HG03439 (cell line): ENCODE measurements around the gene FAM13A.
"Not testable (repeated sequence)": the region's sequence is repeated elsewhere in the genome, so short reads cannot be mapped to it uniquely, and the experiment has no call there.

Experiments used
- ATAC-seq: cut with Tn5 transposase; IDR thresholded peaks from one replicate; pipeline ENCODE4 v1.9.1; 2021; ENCODE audit warnings: mild to moderate bottlenecking, moderate library complexity; ENCODE audit not compliant: unreplicated experiment

The FAM13A gene

GRCh38 chr4:89000844-89001360 is 56.1 kb downstream of the FAM13A start:
- no peak for ATAC-seq

GRCh38 chr4:89000382-89000781 is 56.6 kb downstream of the FAM13A start:
- no peak for ATAC-seq

- ATAC-seq, result no peak
Observed at GRCh38 chr4:88999392-88999930, 57.5 kb downstream of the FAM13A start.

GRCh38 chr4:88998891-88999290 is 58.1 kb downstream of the FAM13A start:
- ATAC-seq, result no peak

GRCh38 chr4:88998001-88998400 is 59.0 kb downstream of the FAM13A start:
- ATAC-seq, result no peak

- ATAC-seq, result no peak
Observed at GRCh38 chr4:88995874-88996273, 61.1 kb downstream of the FAM13A start.

- not testable (repeated sequence) for ATAC-seq
Observed at GRCh38 chr4:88995257-88995656, 61.7 kb downstream of the FAM13A start.

GRCh38 chr4:88993246-88993645 is 63.7 kb downstream of the FAM13A start:
- ATAC-seq, result no peak

- no peak for ATAC-seq
Observed at GRCh38 chr4:88991746-88992145, 65.2 kb downstream of the FAM13A start.

- no peak for ATAC-seq
Observed at GRCh38 chr4:88989990-88990389, 67.0 kb downstream of the FAM13A start.

GRCh38 chr4:88985088-88985773 is 71.8 kb downstream of the FAM13A start:
- no peak for ATAC-seq

- no peak for ATAC-seq
Observed at GRCh38 chr4:88982757-88983156, 74.2 kb downstream of the FAM13A start.

GRCh38 chr4:88981993-88982392 is 75.0 kb downstream of the FAM13A start:
- no peak for ATAC-seq

GRCh38 chr4:88981556-88981955 is 75.4 kb downstream of the FAM13A start:
- ATAC-seq, result no peak

GRCh38 chr4:88979276-88979675 is 77.7 kb downstream of the FAM13A start:
- ATAC-seq, result no peak

GRCh38 chr4:88976775-88977035 is 80.3 kb downstream of the FAM13A start:
- no peak for ATAC-seq

GRCh38 chr4:88975958-88976774 is 80.8 kb downstream of the FAM13A start:
- ATAC-seq, result no peak

GRCh38 chr4:88971536-88971935 is 85.4 kb downstream of the FAM13A start:
- no peak for ATAC-seq

GRCh38 chr4:88969746-88970145 is 87.2 kb downstream of the FAM13A start:
- no peak for ATAC-seq

- ATAC-seq, result no peak
Observed at GRCh38 chr4:88969271-88969670, 87.7 kb downstream of the FAM13A start.

- ATAC-seq, result no peak
Observed at GRCh38 chr4:88967883-88968331, 89.1 kb downstream of the FAM13A start.

- no peak for ATAC-seq
Observed at GRCh38 chr4:88965053-88965452, 91.9 kb downstream of the FAM13A start.
